Measurements from ENCODE around the gene BCAR3.

BCAR3 gene

GRCh38 chr1:93518516-93518915 is 163.1 kb downstream of the BCAR3 start:
- Histone ChIP-seq H3K4me3 (ENCODE audit: extremely low read depth, insufficient read depth, low read length, poor library complexity, severe bottlenecking) (no peak overlapping the region), H3K36me3 (ENCODE audit: control insufficient read depth, insufficient read depth, low read length) (peaks cover 27% of the 10 kb centered on the region), H3K27ac (ENCODE audit: low read depth, low read length, severe bottlenecking) (no peak overlapping the region), H3K9me3 (ENCODE audit: control insufficient read depth, low read length) (no peaks in the 10 kb centered on the region), H3K4me1 (ENCODE audit: control insufficient read depth, insufficient read depth, low read length, poor library complexity, severe bottlenecking) (no peaks in the 10 kb centered on the region)

GRCh38 chr1:93516164-93516563 is 165.5 kb downstream of the BCAR3 start:
- Histone ChIP-seq H3K4me3 (ENCODE audit: extremely low read depth, insufficient read depth, low read length, poor library complexity, severe bottlenecking) (no peak overlapping the region), H3K9me3 (ENCODE audit: control insufficient read depth, low read length) (no peaks in the 10 kb centered on the region), H3K4me1 (ENCODE audit: control insufficient read depth, insufficient read depth, low read length, poor library complexity, severe bottlenecking) (no peaks in the 10 kb centered on the region), H3K36me3 (ENCODE audit: control insufficient read depth, insufficient read depth, low read length) (peaks cover 13% of the 10 kb centered on the region), H3K27ac (ENCODE audit: low read depth, low read length, severe bottlenecking) (no peak overlapping the region)
- 94 to 98% methylated on average over 5 of the region's 5 CpGs for WGBS, 2 experiments (ENCODE audit: insufficient coverage in 2 of 2)

Measured in mesodermal cell (in vitro differentiated cells).